Measurements from ENCODE around the gene PRIMPOL. TPM values are rescaled to one million over a fixed set of nuclear protein-coding genes. Genes with fewer than 3 reads are reported as not detected.
A peak's percentile ranks its signal among the peaks of the same experiment; 100 is the strongest.

The PRIMPOL gene
- total and polyA plus RNA-seq, 2 donors (not counting 1 experiment from before 2014, with no cell fraction given): 11.5 to 22.3 TPM

DNA sequence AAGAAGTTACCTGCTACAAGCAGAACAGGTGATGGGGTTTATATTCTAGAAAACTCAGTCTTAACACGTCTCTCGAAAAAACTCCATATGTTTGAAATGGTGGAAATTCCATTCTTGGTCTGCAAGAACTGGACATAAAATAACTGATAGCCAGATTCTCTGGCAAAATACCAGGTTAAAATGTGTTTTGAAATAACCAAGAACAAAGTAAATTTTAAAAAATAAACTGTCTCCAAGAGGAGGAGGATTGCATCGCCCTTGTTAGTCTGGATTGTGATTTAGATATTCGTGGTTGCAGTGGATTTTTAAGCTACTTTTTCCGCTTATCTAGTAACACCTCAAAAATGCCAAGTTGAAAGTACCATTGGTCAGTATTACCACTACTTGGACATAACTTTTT, 43.5 kb downstream of the PRIMPOL start:
- no peak overlapping the region for H3K27ac ChIP-seq (ENCODE audit: insufficient read depth, low read length)
- DNase-seq (ENCODE audit: low read depth in 2 of 2): peak; percentile 37 to 64
- TF ChIP-seq EZH2 (IDR thresholded peaks at IDR 0.05; ENCODE audit: low read length, missing control alignments): no peak
- TF ChIP-seq, protein P1, sequence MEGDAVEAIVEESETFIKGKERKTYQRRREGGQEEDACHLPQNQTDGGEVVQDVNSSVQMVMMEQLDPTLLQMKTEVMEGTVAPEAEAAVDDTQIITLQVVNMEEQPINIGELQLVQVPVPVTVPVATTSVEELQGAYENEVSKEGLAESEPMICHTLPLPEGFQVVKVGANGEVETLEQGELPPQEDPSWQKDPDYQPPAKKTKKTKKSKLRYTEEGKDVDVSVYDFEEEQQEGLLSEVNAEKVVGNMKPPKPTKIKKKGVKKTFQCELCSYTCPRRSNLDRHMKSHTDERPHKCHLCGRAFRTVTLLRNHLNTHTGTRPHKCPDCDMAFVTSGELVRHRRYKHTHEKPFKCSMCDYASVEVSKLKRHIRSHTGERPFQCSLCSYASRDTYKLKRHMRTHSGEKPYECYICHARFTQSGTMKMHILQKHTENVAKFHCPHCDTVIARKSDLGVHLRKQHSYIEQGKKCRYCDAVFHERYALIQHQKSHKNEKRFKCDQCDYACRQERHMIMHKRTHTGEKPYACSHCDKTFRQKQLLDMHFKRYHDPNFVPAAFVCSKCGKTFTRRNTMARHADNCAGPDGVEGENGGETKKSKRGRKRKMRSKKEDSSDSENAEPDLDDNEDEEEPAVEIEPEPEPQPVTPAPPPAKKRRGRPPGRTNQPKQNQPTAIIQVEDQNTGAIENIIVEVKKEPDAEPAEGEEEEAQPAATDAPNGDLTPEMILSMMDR (conservative IDR thresholded peaks at IDR 0.05 in 1 of 2, IDR thresholded peaks at IDR 0.05 in 1 of 2; ENCODE audit: low read depth in 1 of 2, low read length in 2 of 2): no peak
- no peaks in the 10 kb centered on the region for H3K79me2 ChIP-seq (ENCODE audit: control insufficient read depth, insufficient read depth, low read length)
- no peak overlapping the region for H3K4me2 ChIP-seq (ENCODE audit: extremely low read depth, insufficient read depth, low read length)
- no peaks in the 10 kb centered on the region for H3K36me3 ChIP-seq (ENCODE audit: control insufficient read depth, insufficient read depth, low read length)
- no peak overlapping the region for H2AFZ ChIP-seq (ENCODE audit: low read length)
- no peak overlapping the region for H3K4me3 ChIP-seq (replicated peaks in 1 of 4; ENCODE audit: control extremely low read depth in 1 of 4, insufficient read depth in 1 of 4, low read depth in 3 of 4, low read length in 4 of 4)
- H3K4me1 ChIP-seq (ENCODE audit: control insufficient read depth, extremely low read depth, insufficient read depth, low read length): no peaks in the 10 kb centered on the region
- no peaks in the 10 kb centered on the region for H3K27me3 ChIP-seq (ENCODE audit: control insufficient read depth, insufficient read depth, low read length)
- H3K9me3 ChIP-seq (ENCODE audit: control insufficient read depth, insufficient read depth, low read depth, low read length): no peaks in the 10 kb centered on the region
- H4K20me1 ChIP-seq (ENCODE audit: control insufficient read depth, extremely low read depth, insufficient read depth, low read length): no peaks in the 10 kb centered on the region
- H3K9ac ChIP-seq (ENCODE audit: insufficient read depth, low read length): no peak overlapping the region

DNA sequence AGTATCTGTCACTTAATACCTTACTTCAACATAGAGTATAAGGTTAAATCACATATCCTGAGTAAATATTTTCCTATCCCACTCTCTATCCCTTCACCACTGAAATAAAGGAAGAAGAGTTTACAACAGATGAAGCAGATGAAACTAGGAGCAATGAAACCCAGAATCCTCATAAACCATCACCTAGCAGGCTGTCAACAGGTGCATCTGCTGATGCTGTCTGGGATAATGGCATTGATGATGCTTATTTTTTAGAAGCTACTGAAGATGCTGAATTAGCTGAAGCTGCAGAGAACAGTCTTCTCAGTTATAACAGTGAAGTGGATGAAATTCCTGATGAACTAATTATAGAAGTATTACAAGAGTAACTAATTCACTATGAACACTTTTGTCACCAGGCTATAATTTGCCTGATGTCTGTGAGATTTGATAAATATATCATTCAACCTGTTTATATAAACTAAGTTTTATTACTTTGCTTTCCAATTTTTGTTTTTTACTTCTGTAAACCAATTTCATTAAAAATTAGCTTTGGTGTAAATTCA, 44.9 kb downstream of the PRIMPOL start:
- no peaks in the 10 kb centered on the region for H3K79me2 ChIP-seq (ENCODE audit: control insufficient read depth, insufficient read depth, low read length)
- H3K27ac ChIP-seq (ENCODE audit: insufficient read depth, low read length): no peak overlapping the region
- no peak overlapping the region for H3K4me2 ChIP-seq (ENCODE audit: extremely low read depth, insufficient read depth, low read length)
- H2AFZ ChIP-seq (ENCODE audit: low read length): no peak overlapping the region
- no peak for DNase-seq (ENCODE audit: low read depth in 2 of 2)
- H3K4me1 ChIP-seq (ENCODE audit: control insufficient read depth, extremely low read depth, insufficient read depth, low read length): no peaks in the 10 kb centered on the region
- no peak overlapping the region for H3K9ac ChIP-seq (ENCODE audit: insufficient read depth, low read length)
- H3K27me3 ChIP-seq (ENCODE audit: control insufficient read depth, insufficient read depth, low read length): no peaks in the 10 kb centered on the region
- H3K4me3 ChIP-seq (replicated peaks in 1 of 4; ENCODE audit: control extremely low read depth in 1 of 4, insufficient read depth in 1 of 4, low read depth in 3 of 4, low read length in 4 of 4): no peak overlapping the region
- TF ChIP-seq, protein P1 (conservative IDR thresholded peaks at IDR 0.05 in 1 of 2, IDR thresholded peaks at IDR 0.05 in 1 of 2; ENCODE audit: low read depth in 1 of 2, low read length in 2 of 2): no peak
- no peak for TF ChIP-seq EZH2 (IDR thresholded peaks at IDR 0.05; ENCODE audit: low read length, missing control alignments)
- H3K36me3 ChIP-seq (ENCODE audit: control insufficient read depth, insufficient read depth, low read length): no peaks in the 10 kb centered on the region
- no peaks in the 10 kb centered on the region for H3K9me3 ChIP-seq (ENCODE audit: control insufficient read depth, insufficient read depth, low read depth, low read length)
- H4K20me1 ChIP-seq (ENCODE audit: control insufficient read depth, extremely low read depth, insufficient read depth, low read length): no peaks in the 10 kb centered on the region

DNA sequence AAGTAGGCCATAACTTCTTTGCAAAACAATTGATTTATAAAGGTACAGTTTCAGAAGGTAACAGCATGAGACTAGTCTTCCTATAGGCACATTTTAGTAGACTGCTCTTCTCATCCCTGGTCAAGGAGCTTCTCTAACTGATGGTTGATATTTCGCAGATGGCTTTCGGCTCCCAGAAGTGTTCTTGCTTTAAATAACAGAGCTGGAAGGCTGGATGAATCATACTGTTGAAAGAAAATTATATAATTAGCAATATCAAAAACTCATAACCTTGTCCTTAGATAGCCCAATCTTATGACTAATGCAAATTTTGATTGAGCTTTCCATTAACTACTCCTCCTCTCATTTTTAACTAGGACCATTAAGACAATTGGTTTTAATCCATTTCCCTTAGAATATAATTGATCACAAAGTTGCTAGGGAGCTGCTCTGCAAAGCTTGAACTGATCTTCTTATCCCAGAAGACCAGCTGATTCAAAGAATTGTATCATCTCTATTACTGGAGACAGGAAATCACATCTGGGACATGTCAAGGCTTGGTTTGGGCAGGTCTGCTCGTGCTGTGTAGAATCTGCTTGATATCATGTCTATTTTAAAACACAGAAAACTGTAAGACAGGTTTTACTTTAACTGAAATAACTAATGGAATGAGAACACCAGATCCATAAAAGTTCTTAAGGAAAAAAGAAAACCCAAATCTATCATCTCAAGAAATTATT, 45.8 kb downstream of the PRIMPOL start:
- no peaks in the 10 kb centered on the region for H3K9me3 ChIP-seq (ENCODE audit: control insufficient read depth, insufficient read depth, low read depth, low read length)
- no peak overlapping the region for H2AFZ ChIP-seq (ENCODE audit: low read length)
- H3K36me3 ChIP-seq (ENCODE audit: control insufficient read depth, insufficient read depth, low read length): no peaks in the 10 kb centered on the region
- no peak overlapping the region for H3K9ac ChIP-seq (ENCODE audit: insufficient read depth, low read length)
- TF ChIP-seq, protein P1 (conservative IDR thresholded peaks at IDR 0.05 in 1 of 2, IDR thresholded peaks at IDR 0.05 in 1 of 2; ENCODE audit: low read depth in 1 of 2, low read length in 2 of 2): no peak
- TF ChIP-seq EZH2 (IDR thresholded peaks at IDR 0.05; ENCODE audit: low read length, missing control alignments): no peak
- H3K4me2 ChIP-seq (ENCODE audit: extremely low read depth, insufficient read depth, low read length): no peak overlapping the region
- H3K4me3 ChIP-seq (replicated peaks in 1 of 4; ENCODE audit: control extremely low read depth in 1 of 4, insufficient read depth in 1 of 4, low read depth in 3 of 4, low read length in 4 of 4): no peak overlapping the region
- no peaks in the 10 kb centered on the region for H3K79me2 ChIP-seq (ENCODE audit: control insufficient read depth, insufficient read depth, low read length)
- no peaks in the 10 kb centered on the region for H3K27me3 ChIP-seq (ENCODE audit: control insufficient read depth, insufficient read depth, low read length)
- H3K27ac ChIP-seq (ENCODE audit: insufficient read depth, low read length): no peak overlapping the region
- no peaks in the 10 kb centered on the region for H4K20me1 ChIP-seq (ENCODE audit: control insufficient read depth, extremely low read depth, insufficient read depth, low read length)
- peak in 1 of 2 donors; percentile 11 for DNase-seq (ENCODE audit: low read depth in 2 of 2)
- H3K4me1 ChIP-seq (ENCODE audit: control insufficient read depth, extremely low read depth, insufficient read depth, low read length): no peaks in the 10 kb centered on the region

Data from fibroblast of lung (primary cell).